ENCODE data around the gene AIRE.

- TF ChIP-seq EZH2 (IDR thresholded peaks at IDR 0.05) (no peak), POLR2AphosphoS5 (IDR thresholded peaks at IDR 0.05; ENCODE audit: borderline replicate concordance, low read depth, low read length) (no peak), FOXP2 (optimal IDR thresholded peaks at IDR 0.05; ENCODE audit: control extremely low read depth, extremely low read length, insufficient read depth) (no peak)
These were observed 13.4 kb downstream of the AIRE start for GRCh38 chr21:44299085-44299457.

Measured in SK-N-MC (cell line).